ENCODE measurements around the gene ARX.

The ARX gene

GRCh38 chrX:24996096-24996709 is 19.6 kb downstream of the ARX start:
- no peak for DNase-seq

- no peak for DNase-seq
Measured at GRCh38 chrX:24993879-24994278, 21.9 kb downstream of the ARX start.

- DNase-seq, result no peak
Measured at GRCh38 chrX:24990535-24990934, 25.2 kb downstream of the ARX start.

GRCh38 chrX:24988314-24988713 is 27.5 kb downstream of the ARX start:
- DNase-seq, result no peak

GRCh38 chrX:24987731-24988130 is 28.0 kb downstream of the ARX start:
- no peak for DNase-seq

- no peak for DNase-seq
Measured at GRCh38 chrX:24985120-24985519, 30.6 kb downstream of the ARX start.

GRCh38 chrX:24983931-24984330 is 31.8 kb downstream of the ARX start:
- DNase-seq, result no peak

- DNase-seq, result no peak
Measured at GRCh38 chrX:24982306-24982965, 33.3 kb downstream of the ARX start.

GRCh38 chrX:24981030-24981429 is 34.7 kb downstream of the ARX start:
- DNase-seq, result no peak

GRCh38 chrX:24979081-24979480 is 36.7 kb downstream of the ARX start:
- no peak for DNase-seq

GRCh38 chrX:24969812-24970211 is 46.0 kb downstream of the ARX start:
- DNase-seq, result no peak

GRCh38 chrX:24965372-24965771 is 50.4 kb downstream of the ARX start:
- no peak for DNase-seq

- DNase-seq, result no peak
Measured at GRCh38 chrX:24963823-24964222, 51.9 kb downstream of the ARX start.

GRCh38 chrX:24961809-24962208 is 54.0 kb downstream of the ARX start:
- DNase-seq, result no peak

- DNase-seq, result no peak
Measured at GRCh38 chrX:24956828-24957227, 58.9 kb downstream of the ARX start.

- no peak for DNase-seq
Measured at GRCh38 chrX:24955372-24955930, 60.3 kb downstream of the ARX start.

GRCh38 chrX:24954732-24955131 is 61.0 kb downstream of the ARX start:
- no peak for DNase-seq

Measured in NCI-H1092 treated with DMSO at 0.1 percent for 48 hours (cell line).